ENCODE measurements around the gene RHOT2.

DNA sequence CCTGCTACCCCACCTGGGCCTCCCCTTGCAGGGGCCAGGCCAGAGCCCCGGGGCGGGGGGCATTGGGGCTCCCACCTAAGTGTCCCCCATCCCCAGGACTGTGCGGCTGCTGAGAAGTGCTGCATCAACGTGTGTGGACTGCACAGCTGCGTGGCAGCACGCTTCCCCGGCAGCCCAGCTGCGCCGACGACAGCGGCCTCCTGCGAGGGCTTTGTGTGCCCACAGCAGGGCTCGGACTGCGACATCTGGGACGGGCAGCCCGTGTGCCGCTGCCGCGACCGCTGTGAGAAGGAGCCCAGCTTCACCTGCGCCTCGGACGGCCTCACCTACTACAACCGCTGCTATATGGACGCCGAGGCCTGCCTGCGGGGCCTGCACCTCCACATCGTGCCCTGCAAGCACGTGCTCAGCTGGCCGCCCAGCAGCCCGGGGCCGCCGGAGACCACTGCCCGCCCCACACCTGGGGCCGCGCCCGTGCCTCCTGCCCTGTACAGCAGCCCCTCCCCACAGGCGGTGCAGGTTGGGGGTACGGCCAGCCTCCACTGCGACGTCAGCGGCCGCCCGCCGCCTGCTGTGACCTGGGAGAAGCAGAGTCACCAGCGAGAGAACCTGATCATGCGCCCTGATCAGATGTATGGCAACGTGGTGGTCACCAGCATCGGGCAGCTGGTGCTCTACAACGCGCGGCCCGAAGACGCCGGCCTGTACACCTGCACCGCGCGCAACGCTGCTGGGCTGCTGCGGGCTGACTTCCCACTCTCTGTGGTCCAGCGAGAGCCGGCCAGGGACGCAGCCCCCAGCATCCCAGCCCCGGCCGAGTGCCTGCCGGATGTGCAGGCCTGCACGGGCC lies 35.2 kb upstream of the RHOT2 start:
- no peak for TF ChIP-seq GATA3 (IDR thresholded peaks at IDR 0.05; ENCODE audit: low read depth, low read length)
- TF ChIP-seq GATA2 (IDR thresholded peaks at IDR 0.05; ENCODE audit: low read depth, low read length) = no peak
